Neural progenitor cell (in vitro differentiated cells): ENCODE measurements around the gene CREBRF. TPM values are rescaled to one million over a fixed set of nuclear protein-coding genes. Genes with fewer than 3 reads are reported as not detected.

ENCODE experiments used
- DNase-seq: peaks from one replicate; pipeline ENCODE4 v3.0.0-alpha.2; 2016; ENCODE audit warnings: low spot score
- H2AFZ ChIP-seq: fragments of 200-600 bp; sonication (generic); replicated peaks from 2 replicates; pipeline ENCODE4 v1.6.1; 2016; ENCODE audit warnings: antibody characterized with exemption
- H3F3A ChIP-seq: fragments of 200-600 bp; sonication (generic); 2 replicates; pipeline ENCODE4 v1.6.1; 2016; ENCODE audit warnings: antibody characterized with exemption, low read depth
- H3K27ac ChIP-seq: fragments of 200-600 bp; sonication (generic); 2 replicates; pipeline ENCODE4 v1.5.1; 2016; ENCODE audit warnings: mild to moderate bottlenecking
- H3K27me3 ChIP-seq: fragments of 200-600 bp; sonication (generic); 2 replicates; pipeline ENCODE4 v1.6.1; 2016; ENCODE audit warnings: mild to moderate bottlenecking, moderate library complexity
- H3K36me3 ChIP-seq: fragments of 200-600 bp; sonication (generic); 2 replicates; pipeline ENCODE4 v1.5.1; 2016
- H3K4me1 ChIP-seq: fragments of 200-600 bp; sonication (generic); 2 replicates; pipeline ENCODE4 v1.6.1; 2016; ENCODE audit warnings: mixed run types
- H3K4me2 ChIP-seq: fragments of 200-600 bp; sonication (generic); 2 replicates; pipeline ENCODE4 v1.6.1; 2016
- H3K4me3 ChIP-seq: fragments of 200-600 bp; sonication (generic); 2 replicates; pipeline ENCODE4 v1.5.1; 2016
- H3K79me2 ChIP-seq: fragments of 200-600 bp; sonication (generic); 2 replicates; pipeline ENCODE4 v1.6.1; 2016; ENCODE audit warnings: low read depth
- H3K9ac ChIP-seq: fragments of 200-600 bp; sonication (generic); 2 replicates; pipeline ENCODE4 v1.6.1; 2016
- H3K9me3 ChIP-seq: fragments of 200-600 bp; sonication (generic); 2 replicates; pipeline ENCODE4 v1.5.1; 2016; ENCODE audit warnings: low read depth
- H4K20me1 ChIP-seq: fragments of 200-600 bp; sonication (generic); 2 replicates; pipeline ENCODE4 v1.6.1; 2016; ENCODE audit warnings: low read depth
- H3K27ac Mint-ChIP-seq: 3 replicates; pipeline ENCODE4 v1.8.0; 2021; ENCODE audit warnings: mixed read lengths
- H3K27me3 Mint-ChIP-seq: 2 replicates; pipeline ENCODE4 v1.8.0; 2022; ENCODE audit warnings: low read depth, mild to moderate bottlenecking, inconsistent platforms, moderate library complexity, mixed read lengths; ENCODE audit not compliant: insufficient read depth
- H3K36me3 Mint-ChIP-seq: 3 replicates; pipeline ENCODE4 v1.8.0; 2021; ENCODE audit warnings: mixed read lengths
- H3K4me1 Mint-ChIP-seq: 3 replicates; pipeline ENCODE4 v1.8.0; 2021; ENCODE audit warnings: mixed read lengths
- H3K4me3 Mint-ChIP-seq: 3 replicates; pipeline ENCODE4 v1.8.0; 2021; ENCODE audit warnings: mild to moderate bottlenecking, moderate library complexity, mixed read lengths
- H3K9me3 Mint-ChIP-seq: 3 replicates; pipeline ENCODE4 v1.8.0; 2020; ENCODE audit warnings: mixed read lengths
- EZH2 ChIP-seq: fragments of 200-600 bp; sonication (generic); IDR thresholded peaks from 2 replicates; pipeline ENCODE4 v1.6.1; 2017; ENCODE audit warnings: antibody characterized with exemption, mild to moderate bottlenecking, moderate library complexity
- EZH2phosphoT487 ChIP-seq: fragments of 200-600 bp; sonication (generic); IDR thresholded peaks from 2 replicates; pipeline ENCODE4 v1.6.1; 2017; ENCODE audit warnings: antibody characterized with exemption
- total RNA-seq: library from RNA; depleted of rRNA; stranded (reverse); fragments of >200 nt; gene quantifications from 2 replicates; pipeline ENCODE4 v1.2.3, GENCODE V29; 2015; ENCODE audit warnings: low replicate concordance
- TF ChIP-seq, protein P1 (sequence below): fragments of 200-600 bp; sonication (generic); IDR thresholded peaks from 2 replicates; pipeline ENCODE4 v1.5.1; 2017; ENCODE audit warnings: antibody characterized with exemption, mild to moderate bottlenecking

CREBRF gene
- total RNA-seq, 1 donor from 2014 or later, result 14.3 TPM

DNA sequence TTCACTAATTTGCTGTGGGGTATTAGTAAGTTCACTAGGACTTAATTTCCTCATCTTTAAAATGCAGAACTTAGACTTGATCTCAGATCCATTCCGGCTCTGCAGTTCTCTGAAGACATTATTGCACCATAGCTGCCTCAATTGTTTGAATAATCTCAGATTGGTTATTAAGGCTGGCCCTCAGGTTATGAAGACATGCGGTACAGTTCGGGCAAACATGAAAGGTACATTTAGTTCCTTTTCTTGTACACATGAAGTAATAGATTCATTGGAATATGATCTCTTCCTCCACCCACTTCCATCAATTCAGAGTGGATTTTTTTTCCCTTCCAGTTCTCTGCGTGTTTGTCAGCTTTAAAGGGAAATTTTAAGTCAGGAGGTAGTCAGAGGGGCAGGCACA is 44.6 kb upstream of the CREBRF start:
- peaks cover 9% of the 10 kb centered on the region for H4K20me1 ChIP-seq

DNA sequence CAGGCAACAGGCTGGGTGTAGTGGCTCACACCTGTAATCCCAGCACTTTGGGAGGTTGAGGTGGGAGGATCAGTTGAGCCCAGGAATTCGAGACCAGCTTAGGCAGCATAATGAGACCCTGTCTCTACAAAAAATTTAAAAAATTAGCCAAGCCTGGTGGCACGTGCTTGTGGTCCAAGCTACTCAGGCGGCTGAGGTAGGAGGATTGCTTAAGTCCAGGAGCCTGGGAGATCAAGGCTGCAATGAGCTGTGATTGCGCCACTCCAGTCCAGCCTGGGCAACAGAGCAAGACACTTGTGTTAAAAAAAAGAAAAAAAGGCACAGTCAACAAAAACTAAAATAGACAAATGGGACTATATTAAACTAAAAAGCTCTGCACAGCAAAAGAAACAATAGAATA is 43.3 kb upstream of the CREBRF start:
- Histone ChIP-seq H2AFZ (no peak overlapping the region), H4K20me1 (peaks cover 9% of the 10 kb centered on the region), H3K79me2 (peaks cover 88% of the 10 kb centered on the region), H3F3A (peaks cover 4% of the 10 kb centered on the region), H3K9me3 (no peaks in the 10 kb centered on the region), H3K27me3 (no peaks in the 10 kb centered on the region), H3K27ac (no peak overlapping the region), H3K9ac (no peak overlapping the region), H3K4me1 (peaks cover 20% of the 10 kb centered on the region), H3K36me3 (no peaks in the 10 kb centered on the region), H3K4me2 (no peak overlapping the region), H3K4me3 (no peak overlapping the region)
- no peak for TF ChIP-seq EZH2phosphoT487
- TF ChIP-seq EZH2, result no peak
- TF ChIP-seq, protein P1, sequence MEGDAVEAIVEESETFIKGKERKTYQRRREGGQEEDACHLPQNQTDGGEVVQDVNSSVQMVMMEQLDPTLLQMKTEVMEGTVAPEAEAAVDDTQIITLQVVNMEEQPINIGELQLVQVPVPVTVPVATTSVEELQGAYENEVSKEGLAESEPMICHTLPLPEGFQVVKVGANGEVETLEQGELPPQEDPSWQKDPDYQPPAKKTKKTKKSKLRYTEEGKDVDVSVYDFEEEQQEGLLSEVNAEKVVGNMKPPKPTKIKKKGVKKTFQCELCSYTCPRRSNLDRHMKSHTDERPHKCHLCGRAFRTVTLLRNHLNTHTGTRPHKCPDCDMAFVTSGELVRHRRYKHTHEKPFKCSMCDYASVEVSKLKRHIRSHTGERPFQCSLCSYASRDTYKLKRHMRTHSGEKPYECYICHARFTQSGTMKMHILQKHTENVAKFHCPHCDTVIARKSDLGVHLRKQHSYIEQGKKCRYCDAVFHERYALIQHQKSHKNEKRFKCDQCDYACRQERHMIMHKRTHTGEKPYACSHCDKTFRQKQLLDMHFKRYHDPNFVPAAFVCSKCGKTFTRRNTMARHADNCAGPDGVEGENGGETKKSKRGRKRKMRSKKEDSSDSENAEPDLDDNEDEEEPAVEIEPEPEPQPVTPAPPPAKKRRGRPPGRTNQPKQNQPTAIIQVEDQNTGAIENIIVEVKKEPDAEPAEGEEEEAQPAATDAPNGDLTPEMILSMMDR, result no peak
- Mint-ChIP-seq H3K27me3 (peaks cover 4% of the 10 kb centered on the region), H3K36me3 (peaks cover 2% of the 10 kb centered on the region), H3K27ac (no peak overlapping the region), H3K4me3 (no peak overlapping the region), H3K9me3 (no peaks in the 10 kb centered on the region), H3K4me1 (peaks cover 22% of the 10 kb centered on the region)
- DNase-seq, result no peak

More for the DNA sequence above, 44.6 kb upstream of the CREBRF start:
- Mint-ChIP-seq H3K27me3 (peaks cover 4% of the 10 kb centered on the region), H3K36me3 (peaks cover 2% of the 10 kb centered on the region), H3K9me3 (no peaks in the 10 kb centered on the region), H3K27ac (no peak overlapping the region), H3K4me3 (no peak overlapping the region), H3K4me1 (peaks cover 23% of the 10 kb centered on the region)
- Histone ChIP-seq H3K9me3 (no peaks in the 10 kb centered on the region), H3K9ac (no peak overlapping the region), H3K27me3 (no peaks in the 10 kb centered on the region), H2AFZ (no peak overlapping the region), H3K4me2 (no peak overlapping the region), H3F3A (peaks cover 4% of the 10 kb centered on the region), H3K4me3 (no peak overlapping the region), H3K36me3 (no peaks in the 10 kb centered on the region), H3K4me1 (peaks cover 18% of the 10 kb centered on the region), H3K79me2 (peaks cover 86% of the 10 kb centered on the region), H3K27ac (no peak overlapping the region)
- TF ChIP-seq, protein P1, result no peak
- TF ChIP-seq EZH2 (no peak), EZH2phosphoT487 (no peak)
- DNase-seq, result no peak

DNA sequence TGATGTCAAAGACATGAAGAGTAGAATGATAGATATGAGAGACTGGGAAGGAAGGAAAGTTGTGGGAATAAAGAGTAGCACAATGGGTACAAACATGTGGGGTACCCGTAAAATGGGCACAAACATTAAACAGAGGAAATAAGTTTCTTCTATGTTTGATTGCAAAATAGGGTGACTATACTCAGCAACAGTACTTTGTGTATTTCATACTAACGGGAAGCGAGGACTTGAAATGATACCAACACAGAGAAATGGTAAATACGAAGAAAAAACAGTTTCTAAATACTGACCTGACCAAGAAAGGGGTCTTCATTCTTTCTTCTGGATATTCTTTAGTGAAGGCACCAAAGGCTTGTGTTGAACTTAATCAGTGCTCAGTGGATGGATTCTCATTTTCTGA is 41.5 kb upstream of the CREBRF start:
- no peak overlapping the region for H3K4me3 ChIP-seq
- H2AFZ ChIP-seq, result no peak overlapping the region
- TF ChIP-seq, protein P1, result no peak
- no peak for TF ChIP-seq EZH2phosphoT487
- no peak for TF ChIP-seq EZH2
- H4K20me1 ChIP-seq, result peaks cover 9% of the 10 kb centered on the region
- peaks cover 4% of the 10 kb centered on the region for H3F3A ChIP-seq
- peaks cover 4% of the 10 kb centered on the region for H3K27me3 Mint-ChIP-seq
- no peak overlapping the region for H3K9ac ChIP-seq
- no peaks in the 10 kb centered on the region for H3K9me3 ChIP-seq
- H3K36me3 ChIP-seq, result no peaks in the 10 kb centered on the region
- no peak overlapping the region for H3K27ac Mint-ChIP-seq
- no peaks in the 10 kb centered on the region for H3K27me3 ChIP-seq
- no peak for DNase-seq
- peaks cover 2% of the 10 kb centered on the region for H3K36me3 Mint-ChIP-seq
- H3K79me2 ChIP-seq, result peaks cover 86% of the 10 kb centered on the region
- H3K4me3 Mint-ChIP-seq, result no peak overlapping the region
- peaks cover 20% of the 10 kb centered on the region for H3K4me1 ChIP-seq
- H3K27ac ChIP-seq, result no peak overlapping the region
- H3K9me3 Mint-ChIP-seq, result no peaks in the 10 kb centered on the region
- no peak overlapping the region for H3K4me2 ChIP-seq
- H3K4me1 Mint-ChIP-seq, result peaks cover 20% of the 10 kb centered on the region
